HepG2 (cell line): ENCODE data around the gene HPGD. TPM values are rescaled to one million over a fixed set of nuclear protein-coding genes. Genes with fewer than 3 reads are reported as not detected.

ENCODE experiments used
- ATAC-seq: fragments of 200-7000 bp; cut with Tn5 transposase; 3 replicates; pipeline ENCODE4 v1.9.1; 2020; ENCODE audit warnings: mild to moderate bottlenecking, moderate library complexity
- BruUV-seq: library from RNA; stranded (reverse); fragments of 400-500 nt; replicated peaks from 2 replicates; lab custom pipeline; 2021; lab: Mats Ljungman, UMichigan
- CTCF ChIA-PET: fragments of 300-600 bp; formaldehyde crosslinking; extraction: SDS; loops from one replicate; lab custom pipeline; 2021; ENCODE audit warnings: low total read pairs, inconsistent platforms, low intra/inter-chr PET ratio; lab: Yijun Ruan, JAX
- POLR2A ChIA-PET: fragments of 350-600 bp; sonication (Branson Sonifier 250); formaldehyde crosslinking; loops from one replicate; lab custom pipeline; 2020; ENCODE audit warnings: antibody characterized with exemption, inconsistent platforms; lab: Yijun Ruan, JAX
- DNase-seq: peaks from one replicate; pipeline ENCODE4 v3.0.0-alpha.2; 2015; ENCODE audit warnings: low spot score
- FAIRE-seq: peaks from 3 replicates; lab custom pipeline; 2011; peaks lifted over from hg19 to GRCh38; lab: Jason Lieb, UNC
- H2AFZ ChIP-seq: one replicate; pipeline ENCODE4 v1.6.1; 2011; ENCODE audit warnings: low read length, inconsistent platforms
- H3K27ac ChIP-seq: fragments of 300-600 bp; 3 replicates; pipeline ENCODE4 v1.8.0; 2011; ENCODE audit warnings: mixed run types, mild to moderate bottlenecking, mixed read lengths, low read length, inconsistent platforms; ENCODE audit not compliant: insufficient read depth; ENCODE audit errors: extremely low read length
- H3K27me3 ChIP-seq, 2 experiments: fragments of 200-600 bp in 1 of 2; 2 replicates in 1 of 2; 3 replicates in 1 of 2; pipeline versions ENCODE4 v1.6.0 to v1.8.0; 2011; ENCODE audit warnings: low read length in 2 of 2, mild to moderate bottlenecking in 2 of 2, moderate library complexity in 2 of 2, inconsistent platforms in 1 of 2; ENCODE audit not compliant: insufficient read depth in 2 of 2, control insufficient read depth in 1 of 2
- H3K36me3 ChIP-seq, 2 experiments: fragments of 200-600 bp in 1 of 2; replicated peaks in 1 of 2; 2 replicates in 1 of 2; 3 replicates in 1 of 2; pipeline versions ENCODE4 v1.5.1 to v1.8.0; 2011; ENCODE audit warnings: low read length in 2 of 2, inconsistent platforms in 1 of 2; ENCODE audit not compliant: insufficient read depth in 2 of 2, control insufficient read depth in 1 of 2
- H3K4me1 ChIP-seq: 2 replicates; pipeline ENCODE4 v1.5.1; 2012; ENCODE audit warnings: low read length, inconsistent platforms; ENCODE audit not compliant: insufficient read depth
- H3K4me2 ChIP-seq: 2 replicates; pipeline ENCODE4 v1.6.0; 2011; ENCODE audit warnings: low read depth, low read length, inconsistent platforms
- H3K4me3 ChIP-seq, 3 experiments: fragments of 200-600 bp in 1 of 3; sonication (generic), shearing (Covaris generic) in 1 of 3; replicated peaks in 1 of 3; 2 replicates each; pipeline ENCODE4 v1.5.1; 2011 to 2016; ENCODE audit warnings: low read length in 3 of 3, inconsistent platforms in 2 of 3, low read depth in 2 of 3, mild to moderate bottlenecking in 2 of 3, control low read depth in 1 of 3, mixed read lengths in 1 of 3; ENCODE audit not compliant: insufficient read depth in 1 of 3
- H3K79me2 ChIP-seq: one replicate; pipeline ENCODE4 v1.6.1; 2011; ENCODE audit warnings: low read length, inconsistent platforms; ENCODE audit not compliant: insufficient read depth
- H3K9ac ChIP-seq: 2 replicates; pipeline ENCODE4 v1.6.0; 2011; ENCODE audit warnings: mild to moderate bottlenecking, low read depth, low read length, inconsistent platforms; ENCODE audit not compliant: insufficient read depth
- H3K9me3 ChIP-seq: 2 replicates; pipeline ENCODE4 v1.5.1; 2012; ENCODE audit warnings: mild to moderate bottlenecking, low read length
- H4K20me1 ChIP-seq: 2 replicates; pipeline ENCODE4 v1.6.0; 2011; ENCODE audit warnings: inconsistent platforms, mild to moderate bottlenecking, low read length, moderate library complexity; ENCODE audit not compliant: insufficient read depth
- GLI4 ChIP-seq: sonication (generic); formaldehyde crosslinking; IDR thresholded peaks from 2 replicates; pipeline ENCODE4 v1.5.1; 2020; ENCODE audit warnings: missing genetic modification reagents, mild to moderate bottlenecking, moderate library complexity, borderline replicate concordance
- GTF2F1 ChIP-seq: fragments of 150-350 bp; IDR thresholded peaks from 2 replicates; pipeline ENCODE4 v1.6.1; 2014; ENCODE audit warnings: low read length
- HMGA1 ChIP-seq: sonication (generic); formaldehyde crosslinking; conservative IDR thresholded peaks from 2 replicates; pipeline ENCODE4 v1.4.0; 2020; ENCODE audit warnings: missing genetic modification reagents
- MZF1 ChIP-seq: sonication (generic); formaldehyde crosslinking; IDR thresholded peaks from 2 replicates; pipeline ENCODE4 v1.8.1; 2023; ENCODE audit warnings: mild to moderate bottlenecking, missing genetic modification reagents, borderline replicate concordance
- NFKBIZ ChIP-seq: IDR thresholded peaks from 2 replicates; pipeline ENCODE4 v1.6.1; 2018; ENCODE audit warnings: missing genetic modification reagents, missing compliant biosample characterization
- NONO ChIP-seq, 2 experiments: fragments of 450-650 bp in 1 of 2; sonication (generic) in 1 of 2; formaldehyde crosslinking in 1 of 2; IDR thresholded peaks in 1 of 2; conservative IDR thresholded peaks in 1 of 2; 2 replicates each; pipeline versions ENCODE4 v1.6.1 to v1.8.0; 2017 to 2022; ENCODE audit warnings: mild to moderate bottlenecking in 1 of 2, missing genetic modification reagents in 1 of 2, moderate library complexity in 1 of 2
- ONECUT2 ChIP-seq: sonication (generic); formaldehyde crosslinking; IDR thresholded peaks from 2 replicates; pipeline ENCODE4 v1.4.0; 2020; ENCODE audit warnings: missing genetic modification reagents
- RBM39 ChIP-seq: fragments of 200-400 bp; formaldehyde crosslinking; IDR thresholded peaks from one replicate; pipeline ENCODE4 v1.6.1; 2018; ENCODE audit warnings: antibody characterized with exemption, mild to moderate bottlenecking, low read depth, low read length; ENCODE audit not compliant: poor library complexity, severe bottlenecking
- SKIL ChIP-seq: sonication (generic); formaldehyde crosslinking; IDR thresholded peaks from 2 replicates; pipeline ENCODE4 v1.8.0; 2022; ENCODE audit warnings: missing genetic modification reagents, mild to moderate bottlenecking, moderate library complexity, borderline replicate concordance
- TOE1 ChIP-seq: sonication (generic); formaldehyde crosslinking; IDR thresholded peaks from 2 replicates; pipeline ENCODE4 v1.4.0; 2020; ENCODE audit warnings: mild to moderate bottlenecking, missing genetic modification reagents
- ZBTB33 ChIP-seq: sonication (generic); formaldehyde crosslinking; IDR thresholded peaks from 2 replicates; pipeline ENCODE4 v1.4.0; 2020; ENCODE audit warnings: missing genetic modification reagents
- ZNF10 ChIP-seq: sonication (generic); formaldehyde crosslinking; IDR thresholded peaks from 2 replicates; pipeline ENCODE4 v1.4.0; 2020; ENCODE audit warnings: mild to moderate bottlenecking, low read depth, missing genetic modification reagents, borderline replicate concordance
- ZNF12 ChIP-seq: sonication (generic); formaldehyde crosslinking; IDR thresholded peaks from 2 replicates; pipeline ENCODE4 v1.5.0; 2020; ENCODE audit warnings: missing genetic modification reagents
- ZNF674 ChIP-seq: sonication (generic); formaldehyde crosslinking; IDR thresholded peaks from 2 replicates; pipeline ENCODE4 v1.5.0; 2020; ENCODE audit warnings: low read depth, mild to moderate bottlenecking, missing genetic modification reagents
- ZNF879 ChIP-seq: sonication (generic); formaldehyde crosslinking; IDR thresholded peaks from 2 replicates; pipeline ENCODE4 v1.8.1; 2023; ENCODE audit warnings: missing genetic modification reagents
- ZSCAN29 ChIP-seq: sonication (generic); formaldehyde crosslinking; conservative IDR thresholded peaks from 2 replicates; pipeline ENCODE4 v1.4.0; 2020; ENCODE audit warnings: mild to moderate bottlenecking, missing genetic modification reagents
- WGBS: methylation state at CpG from one replicate; pipeline ENCODE4 v1.1.6; 2017; ENCODE audit warnings: low lambda C conversion rate; 5-methylcytosine and 5-hydroxymethylcytosine counted together
- in situ Hi-C: cut with HindIII; loops from 2 replicates; pipeline ENCODE4 v1.10.0; 2017; ENCODE audit warnings: low pct_unique_long_range_greater_than_20kb; ENCODE audit not compliant: extremely low pct_ligation_motif_present
- intact Hi-C: fragments of 100-400 bp; cut with micrococcal nuclease; formaldehyde crosslinking; loops from one replicate; pipeline ENCODE4 v1.10.0; 2022; ENCODE audit not compliant: unreplicated experiment
- polyA plus RNA-seq, 8 experiments: library from polyadenylated mRNA; depleted of rRNA in 3 of 8; stranded (reverse) in 7 of 8; unstranded in 1 of 8; fragments of >200 nt; fragmentation: Illumina TruSeq in 4 of 8; extraction: Trizol in 4 of 8; gene quantifications; 2 replicates each; pipeline versions ENCODE4 v1.2.1 to v1.2.3, GENCODE V29; 2011 to 2016; ENCODE audit warnings: low read depth in 4 of 8, missing spikeins in 1 of 8, mixed read lengths in 1 of 8; ENCODE audit not compliant: insufficient read depth in 1 of 8
- total RNA-seq, 5 experiments: library from RNA; depleted of rRNA; stranded (reverse); fragments of >200 nt; fragmentation: Illumina TruSeq; extraction: Trizol; gene quantifications; 2 replicates each; pipeline ENCODE4 v1.2.3, GENCODE V29; 2016; ENCODE audit warnings: low read depth in 1 of 5

The HPGD gene
- total and polyA plus RNA-seq, 2 of the 13 experiments (the other 11 are each of a cell fraction or from before 2014, with no cell fraction given) = 0.13 to 0.24 TPM

GRCh38 chr4:174449944-174450785 is 72.1 kb downstream of the HPGD start:
- Histone ChIP-seq H3K4me1 (no peaks in the 10 kb centered on the region), H3K36me3 (no peaks in the 10 kb centered on the region), H4K20me1 (no peaks in the 10 kb centered on the region), H3K9ac (no peak overlapping the region), H2AFZ (no peak overlapping the region), H3K79me2 (no peaks in the 10 kb centered on the region), H3K4me2 (no peak overlapping the region), H3K4me3 (no peak overlapping the region), H3K27ac (no peak overlapping the region), H3K27me3 (no peaks in the 10 kb centered on the region; a peak in 1 of 5 replicates), H3K9me3 (no peaks in the 10 kb centered on the region)
- no TSS peak for BruUV-seq
- WGBS = 3% methylated on average over 5 of the region's 5 CpGs
- no peak for ATAC-seq
- ChIA-PET CTCF (no interaction called here), POLR2A (no interaction called here)
- in situ Hi-C loops (no loop called here), intact Hi-C loops (no loop called here)
- DNase-seq = no peak
- no peak for TF ChIP-seq RBM39
- TF ChIP-seq ZNF879 = no peak
- TF ChIP-seq GTF2F1 = no peak
- no peak for TF ChIP-seq MZF1 (CRISPR knock-in tag)
- no peak for TF ChIP-seq ZSCAN29 (CRISPR knock-in tag)
- no peak for TF ChIP-seq ZBTB33 (CRISPR knock-in tag)
- no peak for TF ChIP-seq ZNF10
- no peak for TF ChIP-seq HMGA1 (CRISPR knock-in tag)
- TF ChIP-seq TOE1 (CRISPR knock-in tag) = no peak
- TF ChIP-seq GLI4 (CRISPR knock-in tag) = no peak
- no peak for TF ChIP-seq SKIL
- TF ChIP-seq NFKBIZ (CRISPR knock-in tag) = no peak
- TF ChIP-seq ZNF12 (CRISPR knock-in tag) = no peak
- no peak for TF ChIP-seq NONO (IDR thresholded peaks at IDR 0.05)
- TF ChIP-seq NONO (CRISPR knock-in tag; conservative IDR thresholded peaks at IDR 0.05) = no peak
- TF ChIP-seq ZNF674 (CRISPR knock-in tag) = no peak
- TF ChIP-seq ONECUT2 (CRISPR knock-in tag) = no peak
- FAIRE-seq = no peak
